Endodermal cell (in vitro differentiated cells): ENCODE results near the gene MRPS35. TPM values are rescaled to one million over a fixed set of nuclear protein-coding genes. Genes with fewer than 3 reads are reported as not detected.
A peak's percentile ranks its signal among the peaks of the same experiment; 100 is the strongest.

Source experiments
- DNase-seq: peaks from one replicate; pipeline ENCODE4 v3.0.0-alpha.2; 2017
- H3K27ac ChIP-seq: 2 replicates; pipeline ENCODE4 v1.5.1; 2013; ENCODE audit warnings: mild to moderate bottlenecking, low read depth, low read length, moderate library complexity
- H3K27me3 ChIP-seq: 2 replicates; pipeline ENCODE4 v1.6.1; 2013; ENCODE audit warnings: mild to moderate bottlenecking, low read length, moderate library complexity; ENCODE audit not compliant: insufficient read depth, control insufficient read depth, poor library complexity, severe bottlenecking
- H3K36me3 ChIP-seq: 2 replicates; pipeline ENCODE4 v1.7.0; 2013; ENCODE audit warnings: mild to moderate bottlenecking, low read length, moderate library complexity; ENCODE audit not compliant: control insufficient read depth, insufficient read depth
- H3K4me1 ChIP-seq: one replicate; pipeline ENCODE4 v1.7.0; 2013; ENCODE audit warnings: low read length; ENCODE audit not compliant: control insufficient read depth, insufficient read depth
- H3K4me3 ChIP-seq: 2 replicates; pipeline ENCODE4 v1.5.1; 2013; ENCODE audit warnings: mild to moderate bottlenecking, low read length, moderate library complexity
- H3K9ac ChIP-seq: 2 replicates; pipeline ENCODE4 v1.6.1; 2013; ENCODE audit warnings: mild to moderate bottlenecking, low read length, moderate library complexity; ENCODE audit not compliant: poor library complexity, severe bottlenecking; ENCODE audit errors: extremely low read depth
- H3K9me3 ChIP-seq: 2 replicates; pipeline ENCODE4 v1.6.1; 2013; ENCODE audit warnings: mild to moderate bottlenecking, low read length, moderate library complexity; ENCODE audit not compliant: control insufficient read depth
- H3K27ac Mint-ChIP-seq: 2 replicates; pipeline ENCODE4 v1.8.0; 2020; ENCODE audit warnings: mixed read lengths
- H3K27me3 Mint-ChIP-seq: 2 replicates; pipeline ENCODE4 v1.8.0; 2021; ENCODE audit warnings: mild to moderate bottlenecking, mixed read lengths; ENCODE audit not compliant: insufficient read depth
- H3K36me3 Mint-ChIP-seq: 2 replicates; pipeline ENCODE4 v1.8.0; 2020; ENCODE audit warnings: low read depth, mixed read lengths
- H3K4me1 Mint-ChIP-seq: 2 replicates; pipeline ENCODE4 v1.8.0; 2020; ENCODE audit warnings: mixed read lengths
- H3K4me3 Mint-ChIP-seq: 2 replicates; pipeline ENCODE4 v1.8.0; 2020; ENCODE audit warnings: mild to moderate bottlenecking, moderate library complexity, mixed read lengths
- H3K9me3 Mint-ChIP-seq: 2 replicates; pipeline ENCODE4 v1.8.0; 2020; ENCODE audit warnings: mild to moderate bottlenecking, mixed read lengths
- WGBS, 2 experiments: methylation state at CpG; one replicate each; pipeline versions ENCODE4 v1.1.5 to v1.1.7; 2013; ENCODE audit warnings: missing lambda C conversion rate in 2 of 2, mixed read lengths in 1 of 2; ENCODE audit not compliant: insufficient coverage in 1 of 2, insufficient read length in 1 of 2; 5-methylcytosine and 5-hydroxymethylcytosine counted together
- total RNA-seq, 2 donors: library from RNA; stranded (reverse); fragmentation: NEBNext Ultra II Directional in 1 of 2; extraction: Animal tissue kit (Norgen Biotek cat#: 25700) in 1 of 2; gene quantifications; 2 replicates in 1 of 2; 3 replicates in 1 of 2; pipeline ENCODE4 v1.2.1, GENCODE V29; 2021
- TF ChIP-seq, protein P1 (sequence below): fragments of 200-600 bp; sonication (generic); conservative IDR thresholded peaks from 2 replicates; pipeline ENCODE4 v1.5.0; 2021; ENCODE audit warnings: antibody characterized with exemption, mild to moderate bottlenecking

The MRPS35 gene
- total RNA-seq, 2 donors from 2014 or later, result 33.7 to 62.6 TPM

DNA sequence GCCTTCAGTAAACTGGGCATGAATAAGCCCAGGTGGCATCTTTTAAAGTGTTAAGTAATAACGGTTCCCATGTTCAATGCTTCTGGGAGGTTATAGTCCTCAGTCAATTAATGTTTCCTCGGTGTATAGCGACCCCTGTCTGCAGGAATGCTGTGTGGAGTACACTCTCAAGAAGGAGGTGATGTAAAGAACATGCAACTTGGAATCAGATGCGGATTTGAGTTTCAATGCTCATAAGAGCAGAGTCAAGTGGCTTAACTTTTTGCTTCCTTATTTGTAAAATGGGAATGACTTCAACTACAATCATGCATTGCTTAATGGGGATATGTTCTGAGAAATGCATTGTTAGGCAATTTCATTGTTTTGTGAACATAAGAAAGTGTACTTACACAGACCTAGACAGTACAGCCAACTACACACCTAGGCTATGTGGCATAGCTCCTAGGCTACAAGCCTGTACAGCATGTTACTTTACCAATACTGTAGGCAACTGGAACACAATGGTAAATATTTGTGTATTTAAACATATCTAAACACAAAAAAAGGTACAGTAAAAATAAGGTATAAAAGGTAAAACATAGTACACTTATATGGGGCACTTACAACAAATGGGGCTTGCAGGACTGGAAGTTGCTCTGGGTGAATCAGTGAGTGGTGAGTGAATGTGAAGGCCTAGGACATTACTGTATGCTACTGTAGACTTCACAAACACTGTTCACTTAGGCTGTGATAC is 6.7 kb upstream of the MRPS35 start:
- TF ChIP-seq, protein P1, sequence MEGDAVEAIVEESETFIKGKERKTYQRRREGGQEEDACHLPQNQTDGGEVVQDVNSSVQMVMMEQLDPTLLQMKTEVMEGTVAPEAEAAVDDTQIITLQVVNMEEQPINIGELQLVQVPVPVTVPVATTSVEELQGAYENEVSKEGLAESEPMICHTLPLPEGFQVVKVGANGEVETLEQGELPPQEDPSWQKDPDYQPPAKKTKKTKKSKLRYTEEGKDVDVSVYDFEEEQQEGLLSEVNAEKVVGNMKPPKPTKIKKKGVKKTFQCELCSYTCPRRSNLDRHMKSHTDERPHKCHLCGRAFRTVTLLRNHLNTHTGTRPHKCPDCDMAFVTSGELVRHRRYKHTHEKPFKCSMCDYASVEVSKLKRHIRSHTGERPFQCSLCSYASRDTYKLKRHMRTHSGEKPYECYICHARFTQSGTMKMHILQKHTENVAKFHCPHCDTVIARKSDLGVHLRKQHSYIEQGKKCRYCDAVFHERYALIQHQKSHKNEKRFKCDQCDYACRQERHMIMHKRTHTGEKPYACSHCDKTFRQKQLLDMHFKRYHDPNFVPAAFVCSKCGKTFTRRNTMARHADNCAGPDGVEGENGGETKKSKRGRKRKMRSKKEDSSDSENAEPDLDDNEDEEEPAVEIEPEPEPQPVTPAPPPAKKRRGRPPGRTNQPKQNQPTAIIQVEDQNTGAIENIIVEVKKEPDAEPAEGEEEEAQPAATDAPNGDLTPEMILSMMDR, result peak; percentile 100
- no peaks in the 10 kb centered on the region for H3K9me3 ChIP-seq
- H3K9me3 Mint-ChIP-seq, result peaks cover 4% of the 10 kb centered on the region

DNA sequence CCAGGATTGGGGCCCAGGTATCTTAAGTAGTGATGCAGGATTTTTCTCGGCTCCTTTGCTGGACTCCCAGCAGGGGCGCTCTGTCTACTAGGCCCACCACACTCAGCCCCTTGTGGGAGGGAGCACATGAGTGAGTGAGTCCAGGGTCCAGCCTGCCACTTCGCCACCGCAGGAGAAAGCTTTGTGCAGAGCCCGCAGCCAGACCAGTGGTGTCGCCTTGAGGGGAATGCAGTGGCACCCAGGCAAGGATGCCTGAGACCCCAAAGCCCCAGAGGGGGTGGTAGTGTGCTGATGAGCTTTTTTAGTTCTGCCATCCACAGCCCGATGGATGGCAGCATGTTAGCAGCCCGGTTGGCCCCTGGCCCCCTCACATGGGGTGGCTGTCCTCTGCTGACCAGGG is 5.4 kb upstream of the MRPS35 start:
- TF ChIP-seq, protein P1, result peak; percentile 80
- no peaks in the 10 kb centered on the region for H3K36me3 Mint-ChIP-seq
- WGBS, 2 experiments, result 87% methylated on average over 8 of the region's 8 CpGs; no CpG with 5 or more reads in 1 of the 2 experiments
- H3K36me3 ChIP-seq, result no peaks in the 10 kb centered on the region
- no peaks in the 10 kb centered on the region for H3K27me3 ChIP-seq
- H3K9me3 ChIP-seq, result no peaks in the 10 kb centered on the region
- no peak overlapping the region for H3K27ac Mint-ChIP-seq
- H3K4me3 ChIP-seq, result no peak overlapping the region
- peaks cover 4% of the 10 kb centered on the region for H3K4me1 Mint-ChIP-seq
- peaks cover 6% of the 10 kb centered on the region for H3K9me3 Mint-ChIP-seq
- H3K4me3 Mint-ChIP-seq, result no peak overlapping the region
- no peak overlapping the region for H3K9ac ChIP-seq
- peaks cover 17% of the 10 kb centered on the region for H3K27me3 Mint-ChIP-seq
- H3K4me1 ChIP-seq, result no peaks in the 10 kb centered on the region
- H3K27ac ChIP-seq, result no peak overlapping the region
- peak; percentile 85 for DNase-seq

More for the DNA sequence above, 6.7 kb upstream of the MRPS35 start:
- Histone ChIP-seq H3K4me1 (no peaks in the 10 kb centered on the region), H3K4me3 (no peak overlapping the region), H3K36me3 (no peaks in the 10 kb centered on the region), H3K27me3 (no peaks in the 10 kb centered on the region), H3K9ac (no peak overlapping the region), H3K27ac (no peak overlapping the region)
- Mint-ChIP-seq H3K27ac (no peak overlapping the region), H3K4me3 (no peak overlapping the region), H3K36me3 (no peaks in the 10 kb centered on the region), H3K4me1 (peaks cover 1% of the 10 kb centered on the region), H3K27me3 (peaks cover 15% of the 10 kb centered on the region)
- WGBS, 2 experiments, result 32 to 33% methylated on average over 4 of the region's 4 CpGs
- peak; percentile 96 for DNase-seq

DNA sequence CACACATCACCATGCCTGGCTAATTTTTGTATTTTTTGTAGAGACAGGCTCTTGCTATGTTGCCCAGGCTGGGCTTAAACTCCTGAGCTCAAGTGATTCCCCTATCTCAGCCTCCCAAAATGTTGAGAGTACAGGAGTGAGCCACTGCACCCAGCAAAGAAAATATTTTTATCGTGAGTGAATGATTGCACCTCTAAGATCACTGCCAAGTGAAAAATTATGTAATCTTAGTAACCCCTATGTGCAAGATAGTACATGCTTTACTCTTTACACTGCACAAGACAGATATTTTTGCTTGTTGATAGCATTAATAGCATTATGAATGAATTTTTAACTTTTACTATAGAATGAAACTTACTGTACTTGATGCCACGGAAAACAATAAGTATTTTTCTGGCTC is 3.4 kb upstream of the MRPS35 start:
- 94% methylated on average over 2 of the region's 2 CpGs; no CpG with 5 or more reads in 1 of the 2 experiments for WGBS, 2 experiments
- Histone ChIP-seq H3K9ac (no peak overlapping the region), H3K4me3 (no peak overlapping the region), H3K9me3 (no peaks in the 10 kb centered on the region), H3K4me1 (no peaks in the 10 kb centered on the region), H3K36me3 (no peaks in the 10 kb centered on the region), H3K27me3 (no peaks in the 10 kb centered on the region), H3K27ac (no peak overlapping the region)
- DNase-seq, result no peak
- peaks cover 6% of the 10 kb centered on the region for H3K9me3 Mint-ChIP-seq
- no peak overlapping the region for H3K27ac Mint-ChIP-seq
- peaks cover 12% of the 10 kb centered on the region for H3K4me1 Mint-ChIP-seq
- H3K4me3 Mint-ChIP-seq, result no peak overlapping the region
- TF ChIP-seq, protein P1, result no peak
- H3K36me3 Mint-ChIP-seq, result peaks cover 4% of the 10 kb centered on the region
- peaks cover 17% of the 10 kb centered on the region for H3K27me3 Mint-ChIP-seq
